CD4-positive, CD25-positive, alpha-beta regulatory T cell (primary cell): ENCODE measurements around the gene IFNL2. TPM values are rescaled to one million over a fixed set of nuclear protein-coding genes. Genes with fewer than 3 reads are reported as not detected.
A peak's percentile ranks its signal among the peaks of the same experiment; 100 is the strongest.

Experiments
- ATAC-seq, 2 donors: fragments of 150-1000 bp; cut with Tn5 transposase; one replicate each; pipeline ENCODE4 v1.10.0; 2021; ENCODE audit warnings: low read depth in 2 of 2, moderate number of reproducible peaks in 2 of 2, moderate library complexity in 1 of 2
- DNase-seq, 3 donors: peaks; one replicate each; pipeline versions ENCODE4 v3.0.0 to v3.0.0-alpha.2; 2012 to 2022; ENCODE audit warnings: mixed read lengths in 1 of 3
- H3K27ac ChIP-seq: one replicate; pipeline ENCODE4 v1.7.0; 2013; ENCODE audit warnings: mild to moderate bottlenecking, low read length; ENCODE audit not compliant: insufficient read depth, poor library complexity, severe bottlenecking
- H3K27me3 ChIP-seq: one replicate; pipeline ENCODE4 v1.7.0; 2013; ENCODE audit warnings: low read length; ENCODE audit not compliant: control insufficient read depth, insufficient read depth
- H3K36me3 ChIP-seq: one replicate; pipeline ENCODE4 v1.7.0; 2013; ENCODE audit warnings: mild to moderate bottlenecking, low read length, moderate library complexity; ENCODE audit not compliant: control insufficient read depth, insufficient read depth
- H3K4me1 ChIP-seq: 2 replicates; pipeline ENCODE4 v1.7.0; 2013; ENCODE audit warnings: mild to moderate bottlenecking, low read length; ENCODE audit not compliant: insufficient read depth, control insufficient read depth, poor library complexity, severe bottlenecking
- H3K4me3 ChIP-seq: one replicate; pipeline ENCODE4 v1.7.0; 2013; ENCODE audit warnings: low read depth, mild to moderate bottlenecking, low read length, moderate library complexity
- H3K9me3 ChIP-seq, 2 experiments: 1 replicate in 1 of 2; 2 replicates in 1 of 2; pipeline ENCODE4 v1.7.0; 2013; ENCODE audit warnings: low read length in 2 of 2, mild to moderate bottlenecking in 1 of 2, moderate library complexity in 1 of 2; ENCODE audit not compliant: control insufficient read depth in 2 of 2
- H3K27ac Mint-ChIP-seq, 3 donors: one replicate each; pipeline ENCODE4 v1.8.0; 2020 to 2022; ENCODE audit warnings: mild to moderate bottlenecking in 3 of 3, mixed read lengths in 3 of 3, moderate library complexity in 2 of 3
- H3K27me3 Mint-ChIP-seq: one replicate; pipeline ENCODE4 v1.8.0; 2022; ENCODE audit warnings: mild to moderate bottlenecking, mixed read lengths
- H3K36me3 Mint-ChIP-seq: one replicate; pipeline ENCODE4 v1.8.0; 2020; ENCODE audit warnings: mixed read lengths
- H3K4me1 Mint-ChIP-seq, 4 donors: one replicate each; pipeline ENCODE4 v1.8.0; 2020 to 2022; ENCODE audit warnings: mixed read lengths in 4 of 4, mild to moderate bottlenecking in 1 of 4
- H3K4me3 Mint-ChIP-seq, 4 donors: one replicate each; pipeline ENCODE4 v1.8.0; 2020 to 2022; ENCODE audit warnings: mild to moderate bottlenecking in 4 of 4, mixed read lengths in 4 of 4, moderate library complexity in 3 of 4
- H3K9me3 Mint-ChIP-seq, 7 donors: one replicate each; pipeline ENCODE4 v1.8.0; 2020 to 2022; ENCODE audit warnings: mixed read lengths in 7 of 7, mild to moderate bottlenecking in 3 of 7, moderate library complexity in 2 of 7
- polyA plus RNA-seq, 4 donors: library from polyadenylated mRNA; unstranded; fragments of 300-500 nt; fragmentation: Illumina TruSeq; gene quantifications; one replicate each; pipeline ENCODE4 v1.2.3, GENCODE V29; 2021
- total RNA-seq: library from RNA; stranded (reverse); gene quantifications from one replicate; pipeline ENCODE4 v1.2.3, GENCODE V29; 2022

Gene IFNL2
- total and polyA plus RNA-seq, 5 donors from 2014 or later, result not detected

DNA sequence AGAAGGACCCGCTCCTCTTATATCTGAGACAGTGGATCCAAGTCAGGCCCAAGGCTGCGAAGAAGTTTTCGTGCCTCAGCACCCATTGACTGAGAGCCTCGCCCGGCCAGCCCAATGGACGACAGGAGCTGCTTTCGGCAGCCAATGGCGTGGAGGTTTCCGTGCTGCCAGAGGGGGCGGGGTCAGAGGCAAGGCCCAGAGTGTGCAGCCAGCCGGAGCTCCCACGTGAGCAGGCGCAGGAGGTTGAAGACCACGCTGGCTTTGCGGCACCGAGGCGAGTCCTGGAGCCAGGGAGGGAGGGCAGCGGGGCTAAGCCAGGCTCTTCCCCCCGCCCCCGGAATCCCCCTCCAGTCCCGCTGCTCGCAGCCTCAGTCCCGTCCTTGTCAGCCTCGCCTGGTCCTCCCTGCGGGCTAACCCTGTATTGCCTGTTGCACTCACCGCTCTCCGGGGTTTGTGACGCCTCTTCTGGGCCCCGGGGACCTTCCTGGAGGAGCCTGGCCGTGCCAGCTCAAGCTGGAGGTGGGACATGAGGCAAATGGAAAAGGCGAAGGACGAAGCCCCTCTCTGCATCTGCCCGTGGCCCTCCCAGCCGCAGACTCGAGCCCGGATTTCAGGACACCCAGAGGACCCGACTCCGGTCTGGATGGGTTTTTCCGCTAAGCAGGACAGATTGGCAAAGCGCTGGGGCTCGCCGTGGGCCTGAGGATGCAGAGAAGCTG lies 21.1 kb upstream of the IFNL2 start:
- H3K27ac ChIP-seq, result no peak overlapping the region
- ATAC-seq, result peak in 1 of 2 donors; percentile 32
- peaks cover 9% of the 10 kb centered on the region for H3K4me1 ChIP-seq
- no peaks in the 10 kb centered on the region for H3K36me3 Mint-ChIP-seq
- H3K4me1 Mint-ChIP-seq, result peaks cover 0 to 4% (median 0%) of the 10 kb centered on the region in 4 donors
- H3K36me3 ChIP-seq, result no peaks in the 10 kb centered on the region
- H3K27me3 ChIP-seq, result no peaks in the 10 kb centered on the region
- peak in 1 of 3 donors; percentile 44 for DNase-seq
- no peaks in the 10 kb centered on the region for H3K9me3 ChIP-seq
- no peak overlapping the region for H3K27ac Mint-ChIP-seq
- peak overlapping the region in 3 of 4 donors; percentile 38 to 71 (median 58) for H3K4me3 Mint-ChIP-seq
- H3K27me3 Mint-ChIP-seq, result peaks cover 18% of the 10 kb centered on the region
- peaks cover 0 to 2% (median 0%) of the 10 kb centered on the region in 7 donors for H3K9me3 Mint-ChIP-seq
- H3K4me3 ChIP-seq, result no peak overlapping the region

GRCh38 chr19:39247701-39248664 lies 20.2 kb upstream of the IFNL2 start:
- no peak for DNase-seq
- no peaks in the 10 kb centered on the region for H3K27me3 ChIP-seq
- Mint-ChIP-seq H3K27ac (no peak overlapping the region), H3K27me3 (peaks cover 25% of the 10 kb centered on the region), H3K4me1 (peaks cover 0 to 6% (median 0%) of the 10 kb centered on the region in 4 donors), H3K9me3 (peaks cover 0 to 3% (median 0%) of the 10 kb centered on the region in 7 donors), H3K4me3 (no peak overlapping the region), H3K36me3 (no peaks in the 10 kb centered on the region)
- H3K27ac ChIP-seq, result no peak overlapping the region
- ATAC-seq, result peak in 1 of 2 donors; percentile 39
- H3K4me1 ChIP-seq, result peaks cover 9% of the 10 kb centered on the region
- no peaks in the 10 kb centered on the region for H3K36me3 ChIP-seq
- H3K9me3 ChIP-seq, result no peaks in the 10 kb centered on the region
- no peak overlapping the region for H3K4me3 ChIP-seq

DNA sequence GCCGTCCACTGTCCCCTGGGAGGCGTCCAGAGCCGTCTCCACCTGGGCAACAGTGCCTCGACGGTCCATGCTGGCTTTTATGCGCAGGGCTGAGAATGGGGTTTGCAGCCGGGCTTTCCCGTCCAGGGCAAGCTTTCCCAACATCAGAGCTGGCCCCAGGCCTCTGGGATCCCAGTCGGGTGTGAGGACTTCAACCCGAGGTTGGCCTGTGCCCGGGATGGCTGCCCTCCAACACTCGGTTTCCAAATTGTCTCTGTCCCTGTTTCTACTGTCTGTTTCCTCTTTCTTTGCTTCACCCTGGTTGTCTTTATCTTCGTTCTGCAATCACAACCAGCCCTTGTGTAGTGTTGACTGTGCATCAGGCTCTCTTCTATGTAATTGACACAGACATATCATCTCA lies 19.4 kb upstream of the IFNL2 start, which contains the start of gene IFNL4:
IFNL4 (minus strand) TSS at position 51 of the 400 bp plus-strand sequence.
- Histone ChIP-seq H3K9me3 (no peaks in the 10 kb centered on the region), H3K36me3 (no peaks in the 10 kb centered on the region), H3K27ac (no peak within 1 kb of the TSS), H3K27me3 (no peaks in the 10 kb centered on the region), H3K4me3 (no peak within 1 kb of the TSS), H3K4me1 (peaks cover 9% of the 10 kb centered on the region)
- Mint-ChIP-seq H3K4me1 (peaks cover 0 to 6% (median under 1%) of the 10 kb centered on the region in 4 donors), H3K9me3 (peaks cover 0 to 3% (median 0%) of the 10 kb centered on the region in 7 donors), H3K36me3 (no peaks in the 10 kb centered on the region), H3K4me3 (peak within 1 kb of the TSS in 2 of 4 donors; percentile 38 to 70), H3K27ac (peak within 1 kb of the TSS in 1 of 3 donors; percentile 26), H3K27me3 (peaks cover 25% of the 10 kb centered on the region)
- ATAC-seq (no peak), DNase-seq (no peak)

DNA sequence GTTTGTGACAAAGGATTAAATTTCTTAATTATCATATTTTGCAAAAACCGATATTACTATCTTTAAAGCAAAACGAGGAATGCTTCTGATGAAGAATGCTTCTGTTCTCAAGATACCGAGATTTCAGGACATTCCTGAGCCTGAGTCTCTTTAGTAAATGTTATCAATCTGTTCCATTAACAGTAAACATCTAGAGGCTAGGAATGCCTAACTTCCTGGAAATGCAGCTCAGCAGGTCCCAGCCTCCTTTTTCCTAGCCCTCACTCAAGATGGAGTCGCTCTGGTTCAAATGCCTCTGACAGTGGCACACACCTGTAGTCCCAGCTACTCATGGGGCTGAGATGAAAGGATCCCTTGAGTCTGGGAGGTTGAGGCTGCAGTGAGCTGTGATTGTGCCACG lies 17.1 kb upstream of the IFNL2 start:
- no peak overlapping the region for H3K4me3 ChIP-seq
- Mint-ChIP-seq H3K4me1 (peaks cover 0 to 6% (median under 1%) of the 10 kb centered on the region in 4 donors), H3K9me3 (peaks cover 0 to 3% (median 0%) of the 10 kb centered on the region in 7 donors), H3K36me3 (no peaks in the 10 kb centered on the region), H3K27ac (no peak overlapping the region), H3K4me3 (no peak overlapping the region), H3K27me3 (peaks cover 25% of the 10 kb centered on the region)
- no peaks in the 10 kb centered on the region for H3K27me3 ChIP-seq
- H3K9me3 ChIP-seq, result no peaks in the 10 kb centered on the region
- no peak for DNase-seq
- no peak for ATAC-seq
- H3K36me3 ChIP-seq, result no peaks in the 10 kb centered on the region
- peaks cover 9% of the 10 kb centered on the region for H3K4me1 ChIP-seq
- no peak overlapping the region for H3K27ac ChIP-seq

GRCh38 chr19:39251846-39252245 lies 16.4 kb upstream of the IFNL2 start:
- Mint-ChIP-seq H3K9me3 (peaks cover 0 to 3% (median 0%) of the 10 kb centered on the region in 7 donors), H3K4me1 (peaks cover 0 to 5% (median under 1%) of the 10 kb centered on the region in 4 donors), H3K27me3 (peaks cover 24% of the 10 kb centered on the region), H3K4me3 (no peak overlapping the region), H3K36me3 (no peaks in the 10 kb centered on the region), H3K27ac (peak overlapping the region in 1 of 3 donors; percentile 3)
- no peak for DNase-seq
- Histone ChIP-seq H3K4me3 (no peak overlapping the region), H3K4me1 (peaks cover 9% of the 10 kb centered on the region), H3K36me3 (no peaks in the 10 kb centered on the region), H3K27me3 (no peaks in the 10 kb centered on the region), H3K27ac (no peak overlapping the region), H3K9me3 (no peaks in the 10 kb centered on the region)
- ATAC-seq, result no peak

GRCh38 chr19:39252458-39252857 lies 15.7 kb upstream of the IFNL2 start:
- DNase-seq, result no peak
- Histone ChIP-seq H3K9me3 (no peaks in the 10 kb centered on the region), H3K36me3 (no peaks in the 10 kb centered on the region), H3K4me3 (no peak overlapping the region), H3K27ac (no peak overlapping the region), H3K27me3 (no peaks in the 10 kb centered on the region), H3K4me1 (peaks cover 4% of the 10 kb centered on the region)
- Mint-ChIP-seq H3K27me3 (peaks cover 21% of the 10 kb centered on the region), H3K4me1 (peaks cover 0 to 4% (median under 1%) of the 10 kb centered on the region in 4 donors), H3K27ac (no peak overlapping the region), H3K9me3 (peaks cover 0 to 3% (median 0%) of the 10 kb centered on the region in 7 donors), H3K36me3 (no peaks in the 10 kb centered on the region), H3K4me3 (no peak overlapping the region)
- no peak for ATAC-seq

- H3K36me3 ChIP-seq, result no peaks in the 10 kb centered on the region
- peaks cover 0 to 3% (median 0%) of the 10 kb centered on the region in 7 donors for H3K9me3 Mint-ChIP-seq
- no peaks in the 10 kb centered on the region for H3K27me3 ChIP-seq
- H3K4me1 Mint-ChIP-seq, result peaks cover 0 to 11% (median 5%) of the 10 kb centered on the region in 4 donors
- no peak overlapping the region for H3K27ac ChIP-seq
- H3K4me3 Mint-ChIP-seq, result no peak overlapping the region
- H3K27ac Mint-ChIP-seq, result no peak overlapping the region
- H3K27me3 Mint-ChIP-seq, result peaks cover 21% of the 10 kb centered on the region
- no peaks in the 10 kb centered on the region for H3K36me3 Mint-ChIP-seq
- no peak for DNase-seq
- H3K9me3 ChIP-seq, result no peaks in the 10 kb centered on the region
- H3K4me1 ChIP-seq, result no peaks in the 10 kb centered on the region
- ATAC-seq, result no peak
- no peak overlapping the region for H3K4me3 ChIP-seq
Observed at GRCh38 chr19:39253374-39254149, 14.6 kb upstream of the IFNL2 start.
